Hepatic stellate cell (primary cell): ENCODE results near the gene SERPINH1.

Experiments
- DNase-seq: peaks from one replicate; pipeline ENCODE4 v3.0.0; 2011; ENCODE audit warnings: low spot score

SERPINH1 gene

GRCh38 chr11:75562048-75562835 is at the start of gene SERPINH1:
Gene SERPINH1, plus strand, starts transcription at chr11:75562253. Its CDS starts 4,097 bp downstream, at chr11:75566350.
- peak; percentile 94 for DNase-seq

- DNase-seq: peak; percentile 73
Measured at GRCh38 chr11:75513250-75513649, 48.8 kb upstream of the SERPINH1 start.

GRCh38 chr11:75514596-75514995 is 47.5 kb upstream of the SERPINH1 start:
- no peak for DNase-seq

- DNase-seq: no peak
Measured at GRCh38 chr11:75516140-75516539, 45.9 kb upstream of the SERPINH1 start.

GRCh38 chr11:75516886-75517285 is 45.2 kb upstream of the SERPINH1 start:
- DNase-seq: no peak

- DNase-seq: no peak
Measured at GRCh38 chr11:75518204-75518549, 43.9 kb upstream of the SERPINH1 start.

GRCh38 chr11:75518771-75519653 is 43.0 kb upstream of the SERPINH1 start:
- no peak for DNase-seq

GRCh38 chr11:75520688-75521087 is 41.4 kb upstream of the SERPINH1 start:
- no peak for DNase-seq

GRCh38 chr11:75522286-75523044 is 39.6 kb upstream of the SERPINH1 start:
- DNase-seq: no peak

- no peak for DNase-seq
Measured at GRCh38 chr11:75523189-75523588, 38.9 kb upstream of the SERPINH1 start.

- DNase-seq: no peak
Measured at GRCh38 chr11:75523811-75524664, 38.0 kb upstream of the SERPINH1 start.

- peak; percentile 42 for DNase-seq
Measured at GRCh38 chr11:75524665-75525432, 37.2 kb upstream of the SERPINH1 start.

- peak; percentile 94 for DNase-seq
Measured at GRCh38 chr11:75525433-75526191, 36.4 kb upstream of the SERPINH1 start, which contains the start of gene GDPD5. Gene GDPD5, minus strand, starts transcription at chr11:75525941. Its CDS starts 48,206 bp downstream, at chr11:75477735.

- no peak for DNase-seq
Measured at GRCh38 chr11:75526192-75526541, 35.9 kb upstream of the SERPINH1 start.

GRCh38 chr11:75527130-75527529 is 34.9 kb upstream of the SERPINH1 start:
- no peak for DNase-seq

GRCh38 chr11:75527938-75528735 is 33.9 kb upstream of the SERPINH1 start:
- DNase-seq: no peak

GRCh38 chr11:75530577-75530976 is 31.5 kb upstream of the SERPINH1 start:
- DNase-seq: no peak

- DNase-seq: no peak
Measured at GRCh38 chr11:75531325-75531724, 30.7 kb upstream of the SERPINH1 start.
